ENCODE data around the gene CD9.

DNA sequence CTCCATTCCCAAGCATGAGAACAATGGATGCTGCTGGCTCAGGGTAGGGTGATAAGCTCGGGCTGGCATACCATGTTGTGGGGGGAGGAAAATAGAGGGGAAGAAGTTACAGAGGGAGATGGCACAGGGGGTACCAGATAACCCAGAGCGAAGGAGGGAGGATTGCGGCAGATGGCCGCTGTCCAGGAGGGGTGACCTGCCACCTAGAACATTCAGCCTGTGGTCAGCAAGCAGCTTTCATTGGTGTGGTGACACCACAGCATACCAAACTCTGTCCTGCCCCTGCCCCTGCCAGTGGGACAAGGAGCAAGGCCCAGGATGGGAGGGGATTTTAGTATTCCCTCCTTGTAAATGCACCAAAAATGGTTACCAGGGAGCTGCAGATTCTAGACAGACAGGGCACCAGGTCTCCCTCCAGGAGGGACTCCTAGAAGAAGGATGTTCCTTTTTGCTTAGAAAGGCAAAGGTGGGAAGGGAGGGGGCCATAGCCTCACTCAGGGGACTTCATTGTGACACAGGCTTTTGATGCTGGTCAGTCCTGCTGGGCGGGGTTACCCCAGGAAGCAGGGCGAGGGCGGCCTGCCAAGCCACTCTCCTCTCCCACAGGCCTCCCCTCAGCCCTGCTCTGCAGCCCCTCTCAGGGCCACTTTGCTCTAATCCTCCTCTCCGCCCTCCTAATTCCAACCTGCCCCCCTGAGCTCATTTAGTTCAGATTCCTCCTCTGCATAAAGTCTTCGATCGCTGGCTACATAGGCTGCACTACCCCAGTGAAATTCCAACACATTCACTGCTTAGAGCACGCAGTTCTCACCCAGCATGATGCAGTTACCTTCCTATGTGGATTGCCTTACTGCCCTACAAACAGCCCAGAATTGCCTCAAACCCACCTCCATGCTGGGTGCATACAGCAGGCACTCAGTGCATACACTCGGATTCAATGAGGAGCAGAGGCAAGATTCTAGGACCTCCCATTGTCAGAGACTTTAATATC, 74.3 kb downstream of the CD9 start:
- TF ChIP-seq, protein P1, sequence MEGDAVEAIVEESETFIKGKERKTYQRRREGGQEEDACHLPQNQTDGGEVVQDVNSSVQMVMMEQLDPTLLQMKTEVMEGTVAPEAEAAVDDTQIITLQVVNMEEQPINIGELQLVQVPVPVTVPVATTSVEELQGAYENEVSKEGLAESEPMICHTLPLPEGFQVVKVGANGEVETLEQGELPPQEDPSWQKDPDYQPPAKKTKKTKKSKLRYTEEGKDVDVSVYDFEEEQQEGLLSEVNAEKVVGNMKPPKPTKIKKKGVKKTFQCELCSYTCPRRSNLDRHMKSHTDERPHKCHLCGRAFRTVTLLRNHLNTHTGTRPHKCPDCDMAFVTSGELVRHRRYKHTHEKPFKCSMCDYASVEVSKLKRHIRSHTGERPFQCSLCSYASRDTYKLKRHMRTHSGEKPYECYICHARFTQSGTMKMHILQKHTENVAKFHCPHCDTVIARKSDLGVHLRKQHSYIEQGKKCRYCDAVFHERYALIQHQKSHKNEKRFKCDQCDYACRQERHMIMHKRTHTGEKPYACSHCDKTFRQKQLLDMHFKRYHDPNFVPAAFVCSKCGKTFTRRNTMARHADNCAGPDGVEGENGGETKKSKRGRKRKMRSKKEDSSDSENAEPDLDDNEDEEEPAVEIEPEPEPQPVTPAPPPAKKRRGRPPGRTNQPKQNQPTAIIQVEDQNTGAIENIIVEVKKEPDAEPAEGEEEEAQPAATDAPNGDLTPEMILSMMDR (IDR thresholded peaks at IDR 0.05; ENCODE audit: extremely low read depth in 1 of 2, insufficient read depth in 1 of 2, low read depth in 1 of 2, low read length in 2 of 2), result no peak
- no peak for TF ChIP-seq POLR2AphosphoS5 (IDR thresholded peaks at IDR 0.05; ENCODE audit: insufficient read depth, low read depth, low read length)
